ENCODE measurements around the gene TMEM190. TPM values are rescaled to one million over a fixed set of nuclear protein-coding genes. Genes with fewer than 3 reads are reported as not detected.
"Not testable (repeated sequence)": the region's sequence is repeated elsewhere in the genome, so short reads cannot be mapped to it uniquely, and the experiment has no call there.

Gene TMEM190
- total and polyA plus RNA-seq, 7 experiments from 2014 or later: not detected

DNA sequence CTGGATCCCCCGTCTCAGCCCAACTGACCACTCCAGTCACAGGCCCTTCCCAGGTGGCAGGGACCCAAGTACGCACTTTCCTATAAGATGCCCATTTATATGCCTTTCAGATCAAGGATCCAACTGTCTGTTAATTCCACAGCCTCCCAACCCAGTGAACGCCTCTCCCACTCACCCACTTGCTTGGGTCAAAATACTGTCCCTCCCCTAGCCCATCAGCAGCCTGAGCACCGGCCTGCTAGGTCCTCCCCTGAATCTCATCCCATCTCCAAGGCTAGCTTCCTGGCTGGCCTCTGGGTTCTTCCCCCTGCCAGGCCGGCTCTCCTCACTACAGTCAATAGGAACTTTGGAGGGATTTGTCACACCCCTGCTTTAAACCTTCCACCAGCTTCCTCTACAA, 29.0 kb downstream of the TMEM190 start:
- ATAC-seq (no peak), DNase-seq (no peak)
- POLR2A ChIA-PET: interaction anchor here (0.8 to 5.3 kb wide), 5 partner anchors 11 to 104 kb away, joined by 3 to 82 read pairs (median 5); partner anchors contain the start of genes RPL28 and ZNF628
- intact Hi-C loops (cut with micrococcal nuclease): loop anchor here (5.0 kb wide), 4 partner anchors 103 to 343 kb away; partner anchors contain the start of gene RDH13 (in 1 of the 2)
- Mint-ChIP-seq H3K27ac (peak overlapping the region in 8 of 9 donors; percentile 11 to 100 (median 76)), H3K9me3 (peaks cover 0 to 13% (median 2%) of the 10 kb centered on the region in 11 donors), H3K27me3 (peaks cover 0 to 3% (median 0%) of the 10 kb centered on the region in 5 donors), H3K4me1 (peaks cover 21 to 36% (median 29%) of the 10 kb centered on the region in 7 donors), H3K4me3 (peak overlapping the region in 9 of 10 donors; percentile 60 to 95 (median 87)), H3K36me3 (peaks cover 0 to 45% (median 18%) of the 10 kb centered on the region in 5 donors)
- Histone ChIP-seq H3K27me3 (ENCODE audit: control insufficient read depth in 2 of 2, insufficient read depth in 2 of 2, low read length in 2 of 2) (no peaks in the 10 kb centered on the region), H3K36me3 (ENCODE audit: control insufficient read depth in 2 of 3, insufficient read depth in 3 of 3, low read length in 3 of 3) (peaks cover 0 to 45% (median 2%) of the 10 kb centered on the region in 3 experiments), H3K9me3 (ENCODE audit: control insufficient read depth in 2 of 3, low read length in 3 of 3) (peaks cover 0 to 9% (median 0%) of the 10 kb centered on the region in 3 experiments), H3K4me3 (ENCODE audit: low read length) (no peak overlapping the region), H3K4me1 (ENCODE audit: control insufficient read depth in 2 of 2, insufficient read depth in 2 of 2, low read length in 2 of 2) (peaks cover 17 to 24% of the 10 kb centered on the region in 2 donors), H3K27ac (ENCODE audit: low read depth, low read length) (no peak overlapping the region)
- CTCF ChIA-PET: interaction anchor here (0.6 to 1.2 kb wide), 3 partner anchors 98 to 264 kb away, joined by 3 to 7 read pairs (median 5); no protein-coding TSS in a partner anchor

DNA sequence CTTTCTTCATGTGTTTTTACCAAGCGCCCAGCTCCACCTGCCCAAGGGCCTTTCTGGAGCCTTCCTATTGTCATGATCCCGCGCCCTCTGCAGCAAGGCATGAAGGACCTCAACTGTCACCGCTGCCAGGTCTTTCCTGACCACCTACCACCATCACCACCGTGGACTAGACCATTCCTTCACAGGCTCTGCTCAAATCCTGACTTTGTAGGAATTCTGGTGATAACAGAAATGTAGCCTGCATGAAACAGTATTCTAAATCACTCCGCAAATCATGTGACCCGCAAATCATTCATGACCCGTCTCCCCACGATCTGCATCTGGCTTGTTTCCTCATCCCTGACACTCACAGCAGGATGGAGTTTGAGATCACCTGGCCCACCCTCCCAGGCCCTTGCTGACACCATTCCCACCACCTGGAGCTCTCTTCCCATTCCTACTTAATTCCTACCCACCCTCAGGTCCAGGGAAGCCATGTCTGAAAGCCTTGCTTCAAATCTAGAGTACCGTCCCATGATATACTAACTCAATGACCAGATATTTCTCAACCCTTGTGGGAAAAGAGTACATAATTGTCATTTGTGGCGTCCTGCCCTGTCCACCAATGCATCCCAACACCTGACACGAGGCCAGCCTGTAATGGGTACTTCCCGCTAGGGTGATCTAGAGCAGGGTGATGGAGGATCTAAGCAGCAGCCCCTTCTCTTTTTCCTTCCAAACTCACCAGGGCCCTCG, 29.6 kb downstream of the TMEM190 start:
- no peak for ATAC-seq
- peak overlapping the region; percentile 82 to 97 (median 89) for H3K4me3 Mint-ChIP-seq
- H3K27ac Mint-ChIP-seq: peak overlapping the region; percentile 37 to 100 (median 77)
- H3K36me3 Mint-ChIP-seq: peaks cover 0 to 44% (median 18%) of the 10 kb centered on the region in 5 donors
- Histone ChIP-seq H3K36me3 (ENCODE audit: control insufficient read depth in 2 of 3, insufficient read depth in 3 of 3, low read length in 3 of 3) (peaks cover 0 to 40% (median 2%) of the 10 kb centered on the region in 3 experiments), H3K4me3 (ENCODE audit: low read length) (peak overlapping the region; percentile 89), H3K27ac (ENCODE audit: low read depth, low read length) (peak overlapping the region; percentile 96), H3K9me3 (ENCODE audit: control insufficient read depth in 2 of 3, low read length in 3 of 3) (peaks cover 0 to 9% (median 0%) of the 10 kb centered on the region in 3 experiments), H3K27me3 (ENCODE audit: control insufficient read depth in 2 of 2, insufficient read depth in 2 of 2, low read length in 2 of 2) (no peaks in the 10 kb centered on the region), H3K4me1 (ENCODE audit: control insufficient read depth in 2 of 2, insufficient read depth in 2 of 2, low read length in 2 of 2) (peaks cover 17 to 24% of the 10 kb centered on the region in 2 donors)
- ChIA-PET POLR2A (interaction anchor here (0.8 to 5.3 kb wide), 7 partner anchors 12 to 105 kb away, joined by 3 to 82 read pairs (median 5); partner anchors contain the start of genes ISOC2, RPL28, TMEM238 and ZNF628), CTCF (interaction anchor here (0.8 to 1.2 kb wide), 2 partner anchors 98 to 265 kb away, joined by 5 to 7 read pairs; no protein-coding TSS in a partner anchor)
- no peak for DNase-seq
- peaks cover 0 to 5% (median 0%) of the 10 kb centered on the region in 5 donors for H3K27me3 Mint-ChIP-seq
- peaks cover 21 to 36% (median 29%) of the 10 kb centered on the region in 7 donors for H3K4me1 Mint-ChIP-seq
- intact Hi-C loops (cut with micrococcal nuclease): loop anchor here (5.0 kb wide), 4 partner anchors 104 to 344 kb away; partner anchors contain the start of gene RDH13 (in 1 of the 2)
- H3K9me3 Mint-ChIP-seq: peaks cover 0 to 14% (median 3%) of the 10 kb centered on the region in 11 donors

DNA sequence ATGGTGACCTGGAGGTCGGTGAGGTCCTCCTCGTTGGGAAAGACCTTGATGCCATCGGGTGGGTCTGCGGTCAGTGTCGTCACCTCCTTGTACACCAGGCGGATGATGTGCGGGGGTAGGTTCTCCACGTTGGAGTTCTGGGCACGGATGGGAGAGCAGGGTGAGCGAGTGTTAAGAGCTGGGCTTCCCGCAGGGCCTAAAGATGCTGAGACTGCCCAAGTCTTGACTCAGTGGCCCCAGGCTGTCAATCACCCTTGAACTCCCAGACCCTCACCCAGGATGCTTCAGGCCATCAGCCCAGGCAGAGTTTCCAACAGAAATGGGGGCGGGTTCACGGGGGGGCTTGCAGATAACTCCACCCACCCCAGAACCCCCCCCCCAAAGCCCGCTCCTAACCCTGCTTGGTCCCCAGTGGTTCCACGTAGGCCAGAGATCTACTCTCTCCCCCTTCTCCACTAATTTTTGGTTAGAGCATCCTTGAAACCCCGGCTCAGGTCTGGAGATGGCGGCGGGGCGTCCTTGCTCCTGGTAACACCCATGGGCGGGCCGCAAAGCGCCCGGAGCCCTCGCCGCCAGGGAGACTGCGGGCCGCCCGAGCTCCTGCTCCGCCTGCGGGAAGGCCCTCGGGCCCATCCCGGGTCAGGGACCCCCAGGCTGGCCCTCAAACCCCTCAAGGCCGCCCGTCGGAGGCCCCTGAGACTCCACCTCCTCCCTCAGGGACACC, 30.4 kb downstream of the TMEM190 start:
- Histone ChIP-seq H3K9me3 (ENCODE audit: control insufficient read depth in 2 of 3, low read length in 3 of 3) (peaks cover 0 to 9% (median 0%) of the 10 kb centered on the region in 3 experiments), H3K4me1 (ENCODE audit: control insufficient read depth in 2 of 2, insufficient read depth in 2 of 2, low read length in 2 of 2) (peaks cover 17 to 24% of the 10 kb centered on the region in 2 donors), H3K27me3 (ENCODE audit: control insufficient read depth in 2 of 2, insufficient read depth in 2 of 2, low read length in 2 of 2) (no peaks in the 10 kb centered on the region), H3K4me3 (ENCODE audit: low read length) (peak overlapping the region; percentile 89), H3K27ac (ENCODE audit: low read depth, low read length) (peak overlapping the region; percentile 96), H3K36me3 (ENCODE audit: control insufficient read depth in 2 of 3, insufficient read depth in 3 of 3, low read length in 3 of 3) (peaks cover 0 to 34% (median 2%) of the 10 kb centered on the region in 3 experiments)
- H3K9me3 Mint-ChIP-seq: peaks cover 0 to 14% (median 4%) of the 10 kb centered on the region in 11 donors
- ATAC-seq: no peak
- H3K4me1 Mint-ChIP-seq: peaks cover 21 to 36% (median 29%) of the 10 kb centered on the region in 7 donors
- CTCF ChIA-PET: interaction anchor here (1.0 kb wide), 1 partner anchor 266 kb away, joined by 3 read pairs; no protein-coding TSS in a partner anchor
- intact Hi-C loops (cut with micrococcal nuclease): loop anchor here (1.0 to 5.0 kb wide), 5 partner anchors 105 to 345 kb away; partner anchors contain the start of gene RDH13 (in 1 of the 2)
- DNase-seq: peak in 2 of 9 donors; percentile 23 to 39
- POLR2A ChIA-PET: interaction anchor here (0.6 to 5.3 kb wide), 15 partner anchors 10 to 192 kb away, joined by 4 to 82 read pairs (median 7); partner anchors contain the start of genes FIZ1, HSPBP1, ISOC2 and RPL28
- peak overlapping the region; percentile 82 to 97 (median 89) for H3K4me3 Mint-ChIP-seq
- peaks cover 0 to 46% (median 15%) of the 10 kb centered on the region in 5 donors for H3K36me3 Mint-ChIP-seq
- peaks cover 0 to 12% (median 0%) of the 10 kb centered on the region in 5 donors for H3K27me3 Mint-ChIP-seq
- H3K27ac Mint-ChIP-seq: peak overlapping the region; percentile 75 to 100 (median 89)

DNA sequence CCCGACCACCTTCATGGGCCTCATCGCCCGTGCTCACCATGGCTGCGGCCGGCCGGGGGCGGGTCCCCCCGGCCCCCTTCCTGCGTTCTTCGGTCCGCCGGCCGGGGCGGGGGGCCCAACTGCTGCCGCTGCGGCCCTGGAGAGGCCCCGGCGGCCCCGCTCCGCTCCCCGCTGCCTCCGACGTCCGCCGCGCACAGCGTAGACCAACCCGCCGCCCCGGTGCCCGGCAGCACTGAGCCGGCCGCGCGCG, 30.8 kb downstream of the TMEM190 start, which contains the start of gene UBE2S:
TSS of gene UBE2S (minus strand) at position 239 of the 250 bp plus-strand sequence. CDS start at position 40, 199 bp downstream.
- not testable (repeated sequence) for ATAC-seq; H3K9me3 ChIP-seq (ENCODE audit: control insufficient read depth in 2 of 3, low read length in 3 of 3); H3K27me3 ChIP-seq (ENCODE audit: control insufficient read depth in 2 of 2, insufficient read depth in 2 of 2, low read length in 2 of 2); DNase-seq
- Histone ChIP-seq H3K27ac (ENCODE audit: low read depth, low read length) (peak within 1 kb of the TSS; percentile 96), H3K4me1 (ENCODE audit: control insufficient read depth in 2 of 2, insufficient read depth in 2 of 2, low read length in 2 of 2) (peaks cover 17 to 24% of the 10 kb centered on the region in 2 donors), H3K4me3 (ENCODE audit: low read length) (peak within 1 kb of the TSS; percentile 89), H3K36me3 (ENCODE audit: control insufficient read depth in 2 of 3, insufficient read depth in 3 of 3, low read length in 3 of 3) (peaks cover 0 to 29% (median 0%) of the 10 kb centered on the region in 3 experiments)
- intact Hi-C loops (cut with micrococcal nuclease): loop anchor here (1.0 to 5.0 kb wide), 5 partner anchors 105 to 345 kb away; partner anchors contain the start of gene RDH13 (in 1 of the 2)
- peaks cover 0 to 14% (median 4%) of the 10 kb centered on the region in 11 donors for H3K9me3 Mint-ChIP-seq
- peaks cover 0 to 45% (median 13%) of the 10 kb centered on the region in 5 donors for H3K36me3 Mint-ChIP-seq
- H3K27me3 Mint-ChIP-seq: peaks cover 0 to 12% (median 0%) of the 10 kb centered on the region in 5 donors
- CTCF ChIA-PET: interaction anchor here (1.0 kb wide), 1 partner anchor 267 kb away, joined by 3 read pairs; no protein-coding TSS in a partner anchor
- POLR2A ChIA-PET: interaction anchor here (0.6 to 5.3 kb wide), 16 partner anchors 10 to 192 kb away, joined by 4 to 82 read pairs (median 6); partner anchors contain the start of genes FIZ1, HSPBP1, ISOC2 and RPL28
- H3K4me1 Mint-ChIP-seq: peaks cover 21 to 36% (median 26%) of the 10 kb centered on the region in 7 donors
- H3K27ac Mint-ChIP-seq: peak within 1 kb of the TSS; percentile 93 to 100 (median 99)
- peak within 1 kb of the TSS; percentile 86 to 97 (median 92) for H3K4me3 Mint-ChIP-seq

DNA sequence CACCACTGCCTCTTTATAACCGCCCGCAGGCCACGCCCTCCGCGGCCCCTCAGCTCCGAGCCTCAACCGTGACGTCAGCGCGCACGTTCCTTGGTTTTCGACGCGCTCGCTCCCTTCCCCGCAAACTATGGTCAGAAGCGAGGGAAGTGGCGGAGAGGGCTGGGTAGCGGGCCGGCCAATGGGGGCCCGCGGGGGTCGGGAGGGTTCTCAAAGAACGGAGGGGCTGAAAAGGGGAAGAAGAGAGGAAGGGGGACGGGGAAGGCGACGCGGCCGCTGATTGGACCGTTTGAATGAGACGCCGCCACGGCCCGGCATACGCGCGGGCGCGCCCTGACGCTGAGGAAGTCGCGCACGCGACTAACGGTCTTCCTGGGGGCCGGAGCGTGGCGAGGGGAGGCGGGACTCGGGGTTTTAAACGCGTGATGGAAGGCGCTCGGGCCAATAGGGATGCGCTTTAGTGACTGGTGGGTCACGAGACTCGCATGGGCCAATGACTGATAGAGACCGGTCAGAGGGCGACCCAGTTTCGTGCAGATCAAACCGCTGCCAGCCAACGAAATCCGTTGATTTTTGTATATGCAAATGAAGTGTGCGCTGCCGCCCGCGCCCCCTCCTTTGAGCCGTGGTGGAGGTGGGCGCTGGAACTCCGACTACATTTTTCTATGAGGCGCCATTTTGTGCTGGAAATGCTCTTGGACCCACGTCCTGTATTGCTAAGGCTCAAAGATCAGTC, 31.3 kb downstream of the TMEM190 start:
- ChIA-PET POLR2A (interaction anchor here (0.6 to 5.3 kb wide), 21 partner anchors 11 to 1293 kb away, joined by 3 to 82 read pairs (median 7); partner anchors contain the start of genes FIZ1, HSPBP1, ISOC2 and RPL28), CTCF (interaction anchor here (0.5 to 1.0 kb wide), 2 partner anchors 267 to 1436 kb away, joined by 3 read pairs; no protein-coding TSS in a partner anchor)
- Histone ChIP-seq H3K36me3 (ENCODE audit: control insufficient read depth in 2 of 3, insufficient read depth in 3 of 3, low read length in 3 of 3) (peaks cover 0 to 24% (median 0%) of the 10 kb centered on the region in 3 experiments), H3K4me3 (ENCODE audit: low read length) (peak overlapping the region; percentile 89), H3K4me1 (ENCODE audit: control insufficient read depth in 2 of 2, insufficient read depth in 2 of 2, low read length in 2 of 2) (peaks cover 17 to 24% of the 10 kb centered on the region in 2 donors), H3K9me3 (ENCODE audit: control insufficient read depth in 2 of 3, low read length in 3 of 3) (peaks cover 0 to 9% (median 0%) of the 10 kb centered on the region in 3 experiments), H3K27me3 (ENCODE audit: control insufficient read depth in 2 of 2, insufficient read depth in 2 of 2, low read length in 2 of 2) (no peaks in the 10 kb centered on the region), H3K27ac (ENCODE audit: low read depth, low read length) (peak overlapping the region; percentile 96)
- H3K36me3 Mint-ChIP-seq: peaks cover 0 to 45% (median 12%) of the 10 kb centered on the region in 5 donors
- H3K27ac Mint-ChIP-seq: peak overlapping the region; percentile 93 to 100 (median 99)
- H3K9me3 Mint-ChIP-seq: peaks cover 0 to 14% (median 4%) of the 10 kb centered on the region in 11 donors
- ATAC-seq (peak; percentile 93), DNase-seq (peak; percentile 94 to 99 (median 97))
- intact Hi-C loops (cut with micrococcal nuclease): loop anchor here (1.0 to 5.0 kb wide), 18 partner anchors 23 to 733 kb away; partner anchors contain the start of genes HSPBP1 (in 2 of the 2), ISOC2 (in 2 of the 2), KMT5C (in 2 of the 2) and PPP6R1 (in 2 of the 2)
- H3K4me3 Mint-ChIP-seq: peak overlapping the region; percentile 86 to 97 (median 92)
- H3K4me1 Mint-ChIP-seq: peaks cover 21 to 36% (median 26%) of the 10 kb centered on the region in 7 donors
- H3K27me3 Mint-ChIP-seq: peaks cover 0 to 12% (median 0%) of the 10 kb centered on the region in 5 donors

Measured in naive thymus-derived CD4-positive, alpha-beta T cell (primary cell).